Activated naive CD8-positive, alpha-beta T cell (primary cell): ENCODE data around the gene MYO1B.

Experiments
- H3K27ac Mint-ChIP-seq: one replicate; pipeline ENCODE4 v1.8.0; 2021; ENCODE audit warnings: mixed read lengths
- H3K27me3 Mint-ChIP-seq: one replicate; pipeline ENCODE4 v1.8.0; 2021; ENCODE audit warnings: mixed read lengths
- H3K36me3 Mint-ChIP-seq: one replicate; pipeline ENCODE4 v1.8.0; 2021; ENCODE audit warnings: mixed read lengths
- H3K4me1 Mint-ChIP-seq: one replicate; pipeline ENCODE4 v1.8.0; 2021; ENCODE audit warnings: low read depth, mixed read lengths
- H3K4me3 Mint-ChIP-seq: one replicate; pipeline ENCODE4 v1.8.0; 2021; ENCODE audit warnings: mild to moderate bottlenecking, mixed read lengths
- H3K9me3 Mint-ChIP-seq: one replicate; pipeline ENCODE4 v1.8.0; 2021; ENCODE audit warnings: low read depth, mixed read lengths

Gene MYO1B

DNA sequence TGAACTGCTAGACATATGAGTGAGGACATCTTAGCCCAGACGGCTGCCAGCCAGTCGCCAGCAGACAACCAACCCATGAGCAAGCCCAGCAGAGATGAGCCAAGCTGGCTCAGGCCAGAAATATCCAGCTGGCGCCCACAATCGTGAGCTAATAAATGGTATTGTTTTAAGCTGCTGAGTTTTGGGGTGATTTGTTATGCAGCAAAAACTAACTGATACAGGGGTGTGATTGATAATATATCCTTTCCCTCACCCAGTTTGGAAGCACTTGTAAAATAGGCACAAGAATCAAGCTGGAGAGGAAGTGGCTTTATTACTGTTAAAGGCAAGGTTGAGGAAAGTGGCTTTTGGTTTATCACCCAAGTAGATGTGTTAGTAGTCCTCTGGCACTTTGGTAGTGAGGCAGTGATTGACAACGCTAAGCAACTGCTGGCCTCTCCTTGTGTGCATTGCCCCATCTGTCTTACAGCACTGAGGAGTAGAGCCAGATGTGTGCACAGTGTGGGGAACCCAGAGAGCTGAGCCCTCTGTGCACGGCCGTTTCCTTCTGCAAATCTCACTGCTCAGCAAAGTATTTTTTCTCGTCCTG lies 110.1 kb downstream of the MYO1B start:
- Mint-ChIP-seq H3K27me3 (peaks cover 2% of the 10 kb centered on the region), H3K4me1 (no peaks in the 10 kb centered on the region), H3K27ac (no peak overlapping the region), H3K4me3 (no peak overlapping the region), H3K9me3 (no peaks in the 10 kb centered on the region), H3K36me3 (no peaks in the 10 kb centered on the region)

DNA sequence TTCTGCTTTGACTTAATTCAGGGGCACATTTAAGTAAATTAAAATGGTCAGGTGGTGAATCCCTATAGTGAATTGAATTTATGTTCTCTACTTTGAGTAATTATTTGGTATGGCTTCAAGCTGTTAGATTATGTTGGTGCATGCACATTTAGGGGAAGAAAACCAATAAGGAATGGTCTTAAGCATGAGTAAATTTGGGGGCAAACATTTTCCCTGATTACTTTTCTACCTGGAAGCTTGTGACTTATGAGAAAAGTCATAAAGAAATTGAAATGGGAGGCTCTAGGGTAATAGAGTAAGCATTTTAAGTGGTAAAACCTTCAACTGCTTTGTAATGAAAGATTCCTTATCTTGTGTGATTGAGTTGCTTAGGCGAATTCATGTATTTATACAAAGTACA lies 112.5 kb downstream of the MYO1B start:
- Mint-ChIP-seq H3K4me3 (no peak overlapping the region), H3K27me3 (peaks cover 2% of the 10 kb centered on the region), H3K27ac (no peak overlapping the region), H3K9me3 (no peaks in the 10 kb centered on the region), H3K36me3 (no peaks in the 10 kb centered on the region), H3K4me1 (no peaks in the 10 kb centered on the region)

DNA sequence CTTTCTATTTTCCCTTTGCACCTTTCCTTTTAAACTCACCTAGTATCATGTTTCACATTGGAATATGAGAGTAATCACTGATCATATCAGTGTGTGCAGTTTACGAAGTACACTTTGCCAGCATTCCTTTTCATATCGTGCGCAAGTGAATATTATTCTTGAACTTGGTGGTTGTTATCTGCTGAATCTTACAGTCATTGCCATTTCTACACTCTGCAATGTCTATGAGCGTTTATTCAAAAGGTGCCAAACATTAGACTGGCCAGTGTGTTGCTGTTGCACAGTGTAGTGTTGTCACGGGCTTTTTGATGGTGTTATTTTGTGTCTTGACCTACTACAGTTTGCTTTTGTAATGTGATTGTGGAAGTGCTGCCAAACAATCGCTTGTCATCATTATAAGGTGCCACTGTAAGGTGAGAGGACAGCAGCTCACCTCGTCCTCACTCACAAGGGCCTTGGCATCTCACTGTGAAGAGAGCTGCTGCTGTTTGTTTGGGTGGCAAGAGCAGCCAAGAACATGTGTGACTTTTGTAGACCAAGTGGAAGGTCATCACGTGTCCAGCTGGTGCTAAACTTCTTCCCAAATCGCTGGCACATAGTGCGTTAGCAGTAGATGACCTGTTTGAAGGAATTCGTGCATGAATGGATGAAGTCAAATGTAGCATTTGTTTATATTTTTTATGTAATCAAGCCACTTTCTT lies 113.3 kb downstream of the MYO1B start:
- H3K36me3 Mint-ChIP-seq: no peaks in the 10 kb centered on the region
- H3K27me3 Mint-ChIP-seq: peaks cover 2% of the 10 kb centered on the region
- H3K9me3 Mint-ChIP-seq: no peaks in the 10 kb centered on the region
- no peak overlapping the region for H3K27ac Mint-ChIP-seq
- no peak overlapping the region for H3K4me3 Mint-ChIP-seq
- H3K4me1 Mint-ChIP-seq: no peaks in the 10 kb centered on the region

DNA sequence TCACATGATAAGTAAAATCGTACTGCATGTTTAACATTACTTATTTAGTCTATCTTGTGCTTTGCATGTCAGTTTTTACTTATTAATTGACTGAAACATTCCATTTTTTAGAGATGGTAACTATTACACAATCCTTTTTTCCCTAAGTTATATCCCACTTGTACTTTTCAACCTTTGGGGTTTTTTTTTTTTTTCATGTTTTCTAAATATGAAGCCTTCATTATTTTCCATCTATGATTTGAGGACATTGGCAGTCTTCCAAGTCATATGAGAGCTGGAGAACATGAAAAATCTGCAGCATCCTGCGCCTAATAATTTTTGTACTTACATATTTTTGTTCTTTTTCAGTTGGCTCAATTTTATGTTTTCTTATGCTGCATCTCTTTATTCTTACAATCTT lies 113.9 kb downstream of the MYO1B start:
- Mint-ChIP-seq H3K27ac (no peak overlapping the region), H3K4me1 (no peaks in the 10 kb centered on the region), H3K4me3 (no peak overlapping the region), H3K36me3 (no peaks in the 10 kb centered on the region), H3K9me3 (no peaks in the 10 kb centered on the region), H3K27me3 (peaks cover 2% of the 10 kb centered on the region)

- Mint-ChIP-seq H3K9me3 (no peaks in the 10 kb centered on the region), H3K27me3 (peaks cover 2% of the 10 kb centered on the region), H3K27ac (no peak overlapping the region), H3K4me3 (no peak overlapping the region), H3K4me1 (no peaks in the 10 kb centered on the region), H3K36me3 (peaks cover 4% of the 10 kb centered on the region)
Observed at GRCh38 chr2:191360918-191361317, 115.7 kb downstream of the MYO1B start.

- Mint-ChIP-seq H3K4me1 (no peaks in the 10 kb centered on the region), H3K36me3 (peaks cover 4% of the 10 kb centered on the region), H3K27me3 (no peaks in the 10 kb centered on the region), H3K9me3 (no peaks in the 10 kb centered on the region), H3K4me3 (no peak overlapping the region), H3K27ac (no peak overlapping the region)
Observed at GRCh38 chr2:191362841-191363240, 117.6 kb downstream of the MYO1B start.

DNA sequence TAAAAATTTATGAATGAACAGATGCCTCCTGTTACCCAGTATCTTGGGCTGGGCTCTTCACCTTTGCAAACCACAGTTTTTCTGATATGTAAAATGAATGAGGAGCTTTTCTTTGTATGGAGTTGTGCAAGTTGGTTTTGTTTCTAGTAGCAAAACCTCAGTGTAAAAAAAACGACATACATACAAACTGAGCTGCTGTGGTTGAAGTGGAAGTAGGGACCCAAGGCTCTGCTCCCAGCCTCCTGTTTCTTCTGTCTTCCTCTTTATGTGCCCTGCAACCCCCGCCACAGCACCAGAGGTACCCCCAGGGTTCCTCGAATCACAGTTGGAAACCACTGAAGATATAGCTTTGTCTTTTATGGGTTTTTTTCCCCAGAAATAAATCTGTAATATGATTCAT lies 118.1 kb downstream of the MYO1B start:
- Mint-ChIP-seq H3K9me3 (no peaks in the 10 kb centered on the region), H3K27me3 (no peaks in the 10 kb centered on the region), H3K4me3 (no peak overlapping the region), H3K27ac (no peak overlapping the region), H3K4me1 (no peaks in the 10 kb centered on the region), H3K36me3 (peaks cover 4% of the 10 kb centered on the region)

DNA sequence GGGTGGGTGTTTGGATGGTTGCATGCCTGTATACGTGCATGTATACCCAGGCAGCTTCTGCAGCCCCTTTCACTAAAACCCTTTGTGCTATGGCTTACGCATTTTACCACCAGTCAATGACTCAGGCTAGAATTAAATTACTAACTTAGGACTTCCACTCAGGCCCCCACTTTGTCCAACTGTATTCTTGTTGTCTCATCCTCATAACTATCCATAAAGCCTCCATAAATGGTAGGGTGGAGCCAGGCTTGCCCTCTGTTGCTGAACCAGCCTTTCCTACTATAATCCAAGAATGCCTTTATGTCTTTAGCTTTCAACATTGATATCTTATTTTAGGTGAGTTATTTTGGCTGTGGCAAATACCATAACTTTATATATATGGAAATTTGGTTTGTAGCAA lies 119.9 kb downstream of the MYO1B start:
- H3K27me3 Mint-ChIP-seq: no peaks in the 10 kb centered on the region
- peaks cover 4% of the 10 kb centered on the region for H3K36me3 Mint-ChIP-seq
- H3K4me1 Mint-ChIP-seq: no peaks in the 10 kb centered on the region
- H3K9me3 Mint-ChIP-seq: no peaks in the 10 kb centered on the region
- no peak overlapping the region for H3K4me3 Mint-ChIP-seq
- H3K27ac Mint-ChIP-seq: no peak overlapping the region

DNA sequence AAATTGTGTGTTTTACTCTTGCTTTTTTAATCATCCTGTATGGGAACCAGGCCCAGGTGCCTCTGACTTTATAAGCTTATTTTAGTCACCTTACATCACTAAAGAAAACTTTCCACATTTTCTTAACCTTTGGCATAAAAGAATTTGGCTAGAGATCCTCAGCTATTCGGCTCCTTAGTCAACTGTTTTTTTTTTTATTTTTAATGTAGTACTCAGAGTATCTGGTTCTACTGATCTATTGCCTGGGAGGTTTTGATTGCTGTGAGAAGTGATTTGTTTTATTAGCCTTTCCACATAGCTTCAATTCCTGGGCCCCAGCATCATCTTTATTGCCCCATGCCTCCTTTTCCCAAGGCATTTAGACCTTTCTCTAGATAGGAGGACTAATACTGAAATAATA lies 121.0 kb downstream of the MYO1B start:
- H3K9me3 Mint-ChIP-seq: no peaks in the 10 kb centered on the region
- no peak overlapping the region for H3K4me3 Mint-ChIP-seq
- peaks cover 4% of the 10 kb centered on the region for H3K36me3 Mint-ChIP-seq
- no peak overlapping the region for H3K27ac Mint-ChIP-seq
- no peaks in the 10 kb centered on the region for H3K4me1 Mint-ChIP-seq
- no peaks in the 10 kb centered on the region for H3K27me3 Mint-ChIP-seq

DNA sequence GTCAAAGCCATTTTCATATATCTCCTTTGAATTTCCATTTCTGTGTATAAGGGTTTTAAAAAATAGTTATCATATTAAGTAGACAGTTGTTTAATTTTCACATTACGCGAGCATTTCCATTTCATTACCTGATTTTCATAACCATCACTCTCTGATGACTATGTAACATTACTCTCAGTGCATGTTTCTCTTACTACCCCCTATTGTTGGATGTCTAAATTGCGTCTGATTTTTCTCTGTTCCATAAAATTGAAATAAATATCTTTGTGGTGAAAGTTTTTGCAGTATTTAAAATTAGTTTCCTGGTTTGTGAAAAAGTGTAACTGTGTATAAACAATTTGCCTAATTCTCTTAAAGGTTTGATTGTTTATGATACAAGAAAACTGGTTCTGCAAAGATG lies 123.8 kb downstream of the MYO1B start:
- Mint-ChIP-seq H3K9me3 (no peaks in the 10 kb centered on the region), H3K27ac (no peak overlapping the region), H3K4me1 (no peaks in the 10 kb centered on the region), H3K4me3 (no peak overlapping the region), H3K27me3 (no peaks in the 10 kb centered on the region), H3K36me3 (peaks cover 4% of the 10 kb centered on the region)

DNA sequence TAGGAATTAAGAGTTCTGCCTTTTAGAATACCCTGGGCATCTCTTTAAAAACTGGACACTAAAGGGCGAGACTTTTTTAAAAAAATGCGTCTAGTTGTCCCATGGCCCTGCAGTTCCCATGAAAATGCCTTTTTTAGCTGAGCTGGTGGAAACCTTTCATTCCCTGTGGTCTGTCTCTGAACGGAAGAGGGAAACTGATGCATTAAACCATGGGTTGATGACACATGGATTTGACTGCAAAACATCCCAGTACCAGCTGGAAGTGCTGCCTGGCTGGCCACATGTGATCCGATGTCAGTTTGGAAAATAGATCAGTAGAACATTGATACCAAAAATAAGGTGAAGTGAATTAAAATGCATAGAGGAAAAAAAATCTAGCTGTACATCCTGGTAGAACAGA lies 129.2 kb downstream of the MYO1B start:
- Mint-ChIP-seq H3K27ac (no peak overlapping the region), H3K4me3 (no peak overlapping the region), H3K27me3 (peaks cover 2% of the 10 kb centered on the region), H3K9me3 (no peaks in the 10 kb centered on the region), H3K4me1 (peaks cover 7% of the 10 kb centered on the region), H3K36me3 (peaks cover 2% of the 10 kb centered on the region)

GRCh38 chr2:191374939-191375338 lies 129.7 kb downstream of the MYO1B start:
- no peaks in the 10 kb centered on the region for H3K9me3 Mint-ChIP-seq
- H3K27ac Mint-ChIP-seq: no peak overlapping the region
- peaks cover 7% of the 10 kb centered on the region for H3K4me1 Mint-ChIP-seq
- no peak overlapping the region for H3K4me3 Mint-ChIP-seq
- peaks cover 2% of the 10 kb centered on the region for H3K36me3 Mint-ChIP-seq
- H3K27me3 Mint-ChIP-seq: peaks cover 2% of the 10 kb centered on the region

- Mint-ChIP-seq H3K4me1 (peaks cover 7% of the 10 kb centered on the region), H3K4me3 (no peak overlapping the region), H3K27me3 (peaks cover 2% of the 10 kb centered on the region), H3K36me3 (peaks cover 2% of the 10 kb centered on the region), H3K9me3 (no peaks in the 10 kb centered on the region), H3K27ac (no peak overlapping the region)
Observed at GRCh38 chr2:191376981-191377629, 131.9 kb downstream of the MYO1B start.

DNA sequence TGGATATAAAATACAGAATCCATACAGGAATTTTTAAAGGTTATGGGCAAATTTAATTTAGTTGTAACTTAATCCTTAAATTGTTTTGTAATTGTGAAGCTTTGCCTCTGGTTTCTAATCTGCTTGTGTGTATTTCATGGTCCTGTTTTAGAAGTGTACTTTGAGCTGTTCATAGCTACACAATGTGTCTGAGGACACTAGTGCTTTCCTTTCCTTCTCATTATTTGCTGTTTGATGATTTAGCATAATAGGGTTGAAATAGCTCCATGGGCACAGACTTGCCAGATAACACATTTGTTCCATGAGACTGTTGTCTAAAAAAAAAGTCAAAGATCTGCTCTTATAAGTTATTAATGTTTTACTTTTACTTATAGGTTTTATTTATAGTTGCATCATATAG lies 134.2 kb downstream of the MYO1B start:
- Mint-ChIP-seq H3K4me3 (no peak overlapping the region), H3K9me3 (no peaks in the 10 kb centered on the region), H3K4me1 (peaks cover 7% of the 10 kb centered on the region), H3K27me3 (peaks cover 2% of the 10 kb centered on the region), H3K36me3 (peaks cover 2% of the 10 kb centered on the region), H3K27ac (no peak overlapping the region)

GRCh38 chr2:191382801-191383200 lies 137.6 kb downstream of the MYO1B start:
- Mint-ChIP-seq H3K4me1 (peaks cover under 1% of the 10 kb centered on the region), H3K4me3 (no peak overlapping the region), H3K36me3 (peaks cover under 1% of the 10 kb centered on the region), H3K27me3 (peaks cover under 1% of the 10 kb centered on the region), H3K27ac (no peak overlapping the region), H3K9me3 (no peaks in the 10 kb centered on the region)

- Mint-ChIP-seq H3K4me1 (no peaks in the 10 kb centered on the region), H3K36me3 (no peaks in the 10 kb centered on the region), H3K27ac (no peak overlapping the region), H3K27me3 (no peaks in the 10 kb centered on the region), H3K9me3 (no peaks in the 10 kb centered on the region), H3K4me3 (no peak overlapping the region)
Observed at GRCh38 chr2:191383486-191383885, 138.3 kb downstream of the MYO1B start.
